ENCODE results near the gene PTGES3. TPM values are rescaled to one million over a fixed set of nuclear protein-coding genes. Genes with fewer than 3 reads are reported as not detected.
"Not testable (repeated sequence)": the region's sequence is repeated elsewhere in the genome, so short reads cannot be mapped to it uniquely, and the experiment has no call there.

PTGES3 gene, protein sequence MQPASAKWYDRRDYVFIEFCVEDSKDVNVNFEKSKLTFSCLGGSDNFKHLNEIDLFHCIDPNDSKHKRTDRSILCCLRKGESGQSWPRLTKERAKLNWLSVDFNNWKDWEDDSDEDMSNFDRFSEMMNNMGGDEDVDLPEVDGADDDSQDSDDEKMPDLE
- total RNA-seq (10 to 100 TPM; 48.8 to 98.1 (median 69.3) TPM), polyA plus RNA-seq (10 to 100 TPM; 33.4 to 86.4 TPM)

DNA sequence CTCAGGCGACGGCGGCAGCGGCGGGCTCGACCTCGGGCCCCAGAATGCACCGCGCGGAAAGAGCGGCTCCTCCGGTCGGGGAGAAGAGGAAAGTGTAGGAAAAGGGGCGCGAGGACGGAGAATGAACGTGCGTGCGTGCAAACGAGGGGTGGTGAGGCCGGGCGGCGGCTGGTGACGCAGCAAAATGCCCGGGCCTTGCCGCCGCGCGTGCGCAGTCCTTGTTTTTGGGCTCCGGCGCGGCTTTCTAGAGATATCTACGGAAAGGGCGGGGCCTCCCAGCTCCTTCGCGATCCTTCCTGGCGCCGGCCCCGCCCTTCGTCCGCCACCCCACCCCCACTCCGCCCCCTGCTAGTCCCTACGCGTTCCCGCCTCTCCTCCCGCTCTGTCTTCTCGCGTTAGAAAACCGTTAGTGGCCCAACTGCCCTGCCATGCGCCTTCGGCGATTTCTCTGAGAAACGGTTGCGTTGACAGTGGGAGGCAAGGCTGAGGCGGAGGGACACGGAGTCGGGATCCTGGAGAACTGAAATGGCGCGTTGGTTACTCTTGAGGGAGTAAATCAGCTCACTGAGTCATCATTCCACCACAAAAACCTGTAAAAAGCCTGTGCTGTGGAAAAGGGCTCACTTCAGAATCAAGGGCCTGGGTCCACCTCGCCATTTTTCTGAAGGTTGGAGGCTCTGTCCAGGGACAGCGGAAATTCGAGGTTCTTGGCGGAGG is at the start of gene PTGES3:
PTGES3 (minus strand) TSS at position 156 of the 717 bp plus-strand sequence. CDS start 285 bp downstream, outside the sequence.
- 0 to 1% methylated on average over 47 to 64 of the region's 64 CpGs for WGBS, 2 donors
- H3K36me3 ChIP-seq = no peaks in the 10 kb centered on the region
- no peaks in the 10 kb centered on the region for H3K9me3 ChIP-seq
- H3K4me1 ChIP-seq = peaks cover 0 to 4% (median 0%) of the 10 kb centered on the region in 3 donors
- DNase-seq (peak; percentile 96 to 99 (median 98)), ATAC-seq (peak; percentile 81 to 90 (median 86)), FAIRE-seq (no peak)
- peak within 1 kb of the TSS; percentile 95 to 100 (median 100) for H3K27ac ChIP-seq
- no peaks in the 10 kb centered on the region for H3K27me3 ChIP-seq
- peak within 1 kb of the TSS; percentile 59 to 94 (median 78) for H3K4me3 ChIP-seq
- TF ChIP-seq, protein P1, sequence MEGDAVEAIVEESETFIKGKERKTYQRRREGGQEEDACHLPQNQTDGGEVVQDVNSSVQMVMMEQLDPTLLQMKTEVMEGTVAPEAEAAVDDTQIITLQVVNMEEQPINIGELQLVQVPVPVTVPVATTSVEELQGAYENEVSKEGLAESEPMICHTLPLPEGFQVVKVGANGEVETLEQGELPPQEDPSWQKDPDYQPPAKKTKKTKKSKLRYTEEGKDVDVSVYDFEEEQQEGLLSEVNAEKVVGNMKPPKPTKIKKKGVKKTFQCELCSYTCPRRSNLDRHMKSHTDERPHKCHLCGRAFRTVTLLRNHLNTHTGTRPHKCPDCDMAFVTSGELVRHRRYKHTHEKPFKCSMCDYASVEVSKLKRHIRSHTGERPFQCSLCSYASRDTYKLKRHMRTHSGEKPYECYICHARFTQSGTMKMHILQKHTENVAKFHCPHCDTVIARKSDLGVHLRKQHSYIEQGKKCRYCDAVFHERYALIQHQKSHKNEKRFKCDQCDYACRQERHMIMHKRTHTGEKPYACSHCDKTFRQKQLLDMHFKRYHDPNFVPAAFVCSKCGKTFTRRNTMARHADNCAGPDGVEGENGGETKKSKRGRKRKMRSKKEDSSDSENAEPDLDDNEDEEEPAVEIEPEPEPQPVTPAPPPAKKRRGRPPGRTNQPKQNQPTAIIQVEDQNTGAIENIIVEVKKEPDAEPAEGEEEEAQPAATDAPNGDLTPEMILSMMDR (IDR thresholded peaks at IDR 0.05) = no peak
- intact Hi-C loops (cut with DNase I) = no loop called here

DNA sequence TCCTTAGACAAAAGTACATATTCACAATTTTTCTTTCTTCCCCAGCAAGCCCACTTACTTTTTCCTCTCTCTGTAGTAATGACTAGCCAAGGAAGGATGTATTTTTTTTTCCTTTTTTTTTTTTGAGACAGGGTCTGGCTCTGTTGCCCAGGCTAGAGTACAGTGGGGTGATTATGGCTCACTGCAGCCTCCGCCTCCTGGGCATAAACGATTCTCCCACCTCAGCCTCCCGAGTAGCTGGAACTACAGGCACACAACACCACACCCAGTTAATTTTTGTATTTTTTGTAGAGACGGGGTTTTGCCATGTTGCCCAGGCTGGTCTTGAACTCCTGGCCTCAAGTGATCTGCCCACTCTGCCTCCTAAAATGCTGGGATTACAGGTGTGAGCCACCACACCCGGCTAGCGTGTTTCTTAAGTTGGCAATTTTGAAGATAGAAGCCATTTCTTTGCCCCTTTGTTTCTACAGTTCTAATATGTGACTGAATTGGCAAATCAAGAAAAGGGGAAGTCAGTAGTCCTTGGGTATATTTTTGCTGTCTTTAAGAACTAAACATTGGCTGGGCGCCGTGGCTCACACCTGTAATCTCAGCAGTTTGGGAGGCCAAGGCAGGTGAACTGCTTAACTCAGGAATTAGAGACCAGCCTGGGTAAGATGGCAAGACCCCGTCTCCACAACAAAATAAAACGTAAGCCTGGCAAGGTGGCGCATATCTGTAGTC is 40.2 kb upstream of the PTGES3 start:
- Histone ChIP-seq H3K27me3 (no peaks in the 10 kb centered on the region), H3K4me1 (peaks cover 0 to 7% (median 2%) of the 10 kb centered on the region in 3 donors), H3K4me3 (no peak overlapping the region), H3K36me3 (peaks cover 0 to 4% (median 0%) of the 10 kb centered on the region in 3 donors), H3K9me3 (no peaks in the 10 kb centered on the region), H3K27ac (no peak overlapping the region)
- intact Hi-C loops (cut with DNase I) = loop anchor here in 2 of 3 donors (10.0 kb wide), 1 partner anchor 83 kb away; the partner anchor contains the start of gene ATP5F1B (in 2 of the 2)
- WGBS, 2 donors = 93 to 97% methylated on average over 11 of the region's 11 CpGs
- FAIRE-seq = no peak
- ATAC-seq = no peak
- no peak for DNase-seq
- TF ChIP-seq, protein P1 (IDR thresholded peaks at IDR 0.05) = no peak

DNA sequence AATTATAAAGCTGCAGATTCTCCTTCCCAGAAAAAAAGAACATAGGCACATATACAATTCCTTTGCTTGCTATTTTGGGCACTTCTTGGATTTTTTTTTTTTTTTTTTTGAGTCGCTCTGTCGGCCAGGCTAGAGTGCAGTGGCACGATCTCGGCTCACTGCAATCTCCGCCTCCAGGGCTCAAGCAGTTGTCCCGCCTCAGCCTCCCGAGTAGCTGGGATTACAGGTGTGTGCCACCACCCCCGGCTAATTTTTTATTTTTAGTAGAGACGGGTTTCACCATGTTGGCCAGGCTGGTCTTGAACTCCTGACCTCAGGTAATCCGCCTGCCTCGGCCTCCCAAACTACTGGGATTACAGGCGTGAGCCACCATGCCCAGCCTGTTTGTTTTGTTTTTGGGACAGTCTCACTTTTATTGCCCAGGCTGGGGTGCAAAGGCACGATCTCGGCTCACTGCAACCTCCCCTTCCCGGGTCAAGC is 38.2 kb upstream of the PTGES3 start:
- intact Hi-C loops (cut with DNase I) = loop anchor here in 2 of 3 donors (10.0 kb wide), 1 partner anchor 81 kb away; the partner anchor contains the start of gene ATP5F1B (in 2 of the 2)
- H3K27me3 ChIP-seq, DNase-seq, H3K9me3 ChIP-seq, H3K36me3 ChIP-seq, H3K4me3 ChIP-seq, ATAC-seq, FAIRE-seq: not testable (repeated sequence)
- 96 to 97% methylated on average over 15 of the region's 15 CpGs for WGBS, 2 donors
- Histone ChIP-seq H3K27ac (peak overlapping the region in 2 of 4 donors; percentile 95), H3K4me1 (peaks cover 14 to 28% (median 22%) of the 10 kb centered on the region in 3 donors)

DNA sequence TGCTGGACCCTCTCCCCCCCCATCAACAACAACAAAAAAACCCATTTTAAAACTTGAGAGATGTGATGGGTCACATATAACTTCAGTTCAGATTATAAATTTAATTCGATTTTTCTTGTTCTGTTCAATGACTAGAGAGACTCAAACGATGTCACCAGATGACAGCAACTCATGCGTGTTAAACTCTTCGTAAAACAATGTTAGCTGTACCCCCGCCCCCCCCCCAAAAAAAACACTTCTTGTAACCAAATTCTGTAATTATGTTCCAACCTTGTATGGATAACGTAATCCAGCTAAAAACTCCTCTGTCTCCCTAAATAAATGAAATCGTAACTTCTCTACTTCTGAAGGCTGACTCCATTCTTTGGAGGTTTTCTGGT is 37.6 kb upstream of the PTGES3 start:
- peaks cover 14 to 30% (median 24%) of the 10 kb centered on the region in 3 donors for H3K4me1 ChIP-seq
- TF ChIP-seq, protein P1 (IDR thresholded peaks at IDR 0.05) = no peak
- no peak for DNase-seq
- H3K27me3 ChIP-seq = no peaks in the 10 kb centered on the region
- no peak for ATAC-seq
- no peaks in the 10 kb centered on the region for H3K9me3 ChIP-seq
- H3K27ac ChIP-seq = peak overlapping the region; percentile 64 to 95 (median 89)
- WGBS, 2 donors = 34 to 39% methylated on average over 7 of the region's 7 CpGs
- peak overlapping the region; percentile 70 to 90 (median 82) for H3K4me3 ChIP-seq
- intact Hi-C loops (cut with DNase I) = loop anchor here in 2 of 3 donors (10.0 kb wide), 1 partner anchor 81 kb away; the partner anchor contains the start of gene ATP5F1B (in 2 of the 2)
- H3K36me3 ChIP-seq = peaks cover 0 to 4% (median 0%) of the 10 kb centered on the region in 3 donors
- FAIRE-seq = no peak
